GM12878 (cell line): ENCODE results near the gene RAD23B. TPM values are rescaled to one million over a fixed set of nuclear protein-coding genes. Genes with fewer than 3 reads are reported as not detected.

Experiments
- ATF3 ChIP-seq: IDR thresholded peaks from 2 replicates; pipeline ENCODE4 v1.6.1; 2011; ENCODE audit warnings: low read depth, mild to moderate bottlenecking, low read length, moderate library complexity, borderline replicate concordance; ENCODE audit errors: extremely low read depth
- HSF1 ChIP-seq: fragments of 150-350 bp; IDR thresholded peaks from 2 replicates; pipeline ENCODE4 v1.6.1; 2014; ENCODE audit warnings: mild to moderate bottlenecking, low read depth, low read length
- NFXL1 ChIP-seq: fragments of 450-650 bp; IDR thresholded peaks from 2 replicates; pipeline ENCODE4 v1.6.1; 2017; ENCODE audit warnings: antibody characterized with exemption, mild to moderate bottlenecking, borderline replicate concordance
- NRF1 ChIP-seq: conservative IDR thresholded peaks from 2 replicates; pipeline ENCODE4 v1.6.1; 2011; ENCODE audit warnings: mild to moderate bottlenecking, low read depth, low read length, improper control_type of control experiment
- PAX8 ChIP-seq: fragments of 450-650 bp; IDR thresholded peaks from 2 replicates; pipeline ENCODE4 v1.6.1; 2017; ENCODE audit warnings: mild to moderate bottlenecking, moderate library complexity
- PBX3 ChIP-seq: IDR thresholded peaks from 2 replicates; pipeline ENCODE4 v1.6.1; 2011; ENCODE audit warnings: mild to moderate bottlenecking, low read depth, low read length, moderate library complexity; ENCODE audit not compliant: insufficient replicate concordance
- TAF1 ChIP-seq: IDR thresholded peaks from 2 replicates; pipeline ENCODE4 v1.6.1; 2011; ENCODE audit warnings: mild to moderate bottlenecking, low read depth, low read length, borderline replicate concordance
- USF2 ChIP-seq: IDR thresholded peaks from 2 replicates; pipeline ENCODE4 v1.6.1; 2011; ENCODE audit warnings: low read depth, low read length, improper control_type of control experiment, borderline replicate concordance
- ZBTB33 ChIP-seq: fragments of 450-650 bp; IDR thresholded peaks from 2 replicates; pipeline ENCODE4 v1.6.1; 2017; ENCODE audit warnings: mild to moderate bottlenecking
- ZBTB4 ChIP-seq: fragments of 450-650 bp; formaldehyde crosslinking; IDR thresholded peaks from 2 replicates; pipeline ENCODE4 v1.4.0; 2022; ENCODE audit warnings: mild to moderate bottlenecking, moderate library complexity
- ZNF207 ChIP-seq: fragments of 450-650 bp; IDR thresholded peaks from 2 replicates; pipeline ENCODE4 v1.6.1; 2014; ENCODE audit warnings: antibody characterized with exemption, mild to moderate bottlenecking, borderline replicate concordance
- polyA plus RNA-seq, 11 experiments: library from polyadenylated mRNA; depleted of rRNA in 4 of 11; unstranded in 6 of 11; stranded (reverse) in 5 of 11; fragments of >200 nt; fragmentation: Nextera tagmentation in 4 of 11; fragmentation: Illumina TruSeq in 1 of 11; extraction: Ambion mirVana in 4 of 11; extraction: Trizol in 1 of 11; gene quantifications; 1 replicate in 1 of 11; 2 replicates in 10 of 11; pipeline versions ENCODE4 v1.2.1 to v1.2.3, GENCODE V29; 2011 to 2016; ENCODE audit warnings: inconsistent platforms in 2 of 11, missing spikeins in 2 of 11, low read depth in 1 of 11
- total RNA-seq, 4 experiments: library from RNA; depleted of rRNA in 3 of 4; stranded (reverse); fragments of >200 nt in 3 of 4; fragmentation: Illumina TruSeq in 1 of 4; extraction: Trizol in 1 of 4; gene quantifications; 2 replicates each; pipeline versions ENCODE4 v1.2.1 to v1.2.3, GENCODE V29; 2013 to 2021

RAD23B gene
- total and polyA plus RNA-seq, 10 of the 15 experiments (the other 5 are each of a cell fraction or from before 2014, with no cell fraction given): 10.3 to 256 (median 54.6) TPM

GRCh38 chr9:107251756-107252322 is 31.2 kb upstream of the RAD23B start (continued):
- no peak for TF ChIP-seq ATF3
- no peak for TF ChIP-seq TAF1
- TF ChIP-seq USF2: no peak
- no peak for TF ChIP-seq ZNF207
- no peak for TF ChIP-seq PAX8
- no peak for TF ChIP-seq ZBTB33
- TF ChIP-seq HSF1: no peak
- no peak for TF ChIP-seq PBX3
- no peak for TF ChIP-seq NRF1
- TF ChIP-seq ZBTB4 (CRISPR knock-in tag): no peak
- no peak for TF ChIP-seq NFXL1
